SU-DHL-6 (cell line): ENCODE results near the gene MRFAP1.

ENCODE experiments used
- H2AFZ ChIP-seq: fragments of 200-600 bp; sonication (generic); 2 replicates; pipeline ENCODE4 v1.6.1; 2014; ENCODE audit warnings: low read depth, mild to moderate bottlenecking, moderate library complexity, mixed read lengths, antibody characterized with exemption, low read length; ENCODE audit not compliant: severe bottlenecking
- H3F3A ChIP-seq: fragments of 200-600 bp; shearing (Covaris generic); 2 replicates; pipeline ENCODE4 v1.6.0; 2016; ENCODE audit warnings: antibody characterized with exemption, mild to moderate bottlenecking; ENCODE audit not compliant: insufficient read depth
- H3K27ac ChIP-seq: fragments of 200-600 bp; sonication (generic); 2 replicates; pipeline ENCODE4 v1.5.1; 2016; ENCODE audit warnings: low read depth, mild to moderate bottlenecking, low read length, moderate library complexity, mixed read lengths
- H3K27me3 ChIP-seq: fragments of 200-600 bp; sonication (generic), shearing (Covaris generic); 2 replicates; pipeline ENCODE4 v1.6.0; 2014; ENCODE audit warnings: mild to moderate bottlenecking, low read length
- H3K36me3 ChIP-seq: fragments of 200-600 bp; sonication (generic); 2 replicates; pipeline ENCODE4 v1.6.1; 2014; ENCODE audit warnings: mild to moderate bottlenecking, low read length, mixed read lengths
- H3K4me2 ChIP-seq: fragments of 300-600, 200-600 bp; shearing (Covaris generic), sonication (generic); 2 replicates; pipeline ENCODE4 v1.6.0; 2014; ENCODE audit warnings: low read length, low read depth, mild to moderate bottlenecking; ENCODE audit not compliant: poor library complexity, severe bottlenecking
- H3K4me3 ChIP-seq: fragments of 200-600 bp; sonication (generic); 2 replicates; pipeline ENCODE4 v1.5.1; 2014; ENCODE audit warnings: antibody characterized with exemption, low read length, mild to moderate bottlenecking, mixed read lengths; ENCODE audit not compliant: insufficient read depth, poor library complexity, severe bottlenecking
- H3K79me2 ChIP-seq: fragments of 200-600 bp; sonication (generic); 2 replicates; pipeline ENCODE4 v1.6.1; 2014; ENCODE audit warnings: mild to moderate bottlenecking, low read length, moderate library complexity; ENCODE audit not compliant: insufficient read depth
- H3K9ac ChIP-seq: fragments of 200-600 bp; sonication (generic); 2 replicates; pipeline ENCODE4 v1.7.0; 2014; ENCODE audit warnings: mild to moderate bottlenecking, low read length
- H3K9me2 ChIP-seq: fragments of 200-600 bp; sonication (generic); replicated peaks from 2 replicates; pipeline ENCODE4 v1.6.1; 2014; ENCODE audit warnings: low read length; ENCODE audit not compliant: insufficient read depth
- H3K9me3 ChIP-seq: fragments of 200-600 bp; sonication (generic); 2 replicates; pipeline ENCODE4 v1.6.1; 2014; ENCODE audit warnings: low read length, mixed read lengths; ENCODE audit not compliant: insufficient read depth
- H4K20me1 ChIP-seq: fragments of 200-600 bp; sonication (generic); 2 replicates; pipeline ENCODE4 v1.6.1; 2014; ENCODE audit warnings: low read depth, mild to moderate bottlenecking, antibody characterized with exemption, low read length, moderate library complexity, mixed read lengths
- CTCF ChIP-seq: fragments of 200-600 bp; sonication (generic); IDR thresholded peaks from one replicate; pipeline ENCODE4 v1.5.1; 2017; ENCODE audit warnings: antibody characterized with exemption, mild to moderate bottlenecking, low read length, moderate library complexity; ENCODE audit not compliant: insufficient read depth, poor library complexity, severe bottlenecking
- EZH2phosphoT487 ChIP-seq: fragments of 200-600 bp; sonication (generic), shearing (Covaris generic); conservative IDR thresholded peaks from 2 replicates; pipeline ENCODE4 v1.6.1; 2018; ENCODE audit warnings: mild to moderate bottlenecking, antibody characterized with exemption, low read length, moderate library complexity, mixed read lengths

MRFAP1 gene

GRCh38 chr4:6607368-6608055 is 33.0 kb upstream of the MRFAP1 start:
- Histone ChIP-seq H3F3A (no peaks in the 10 kb centered on the region), H3K4me3 (no peak overlapping the region), H3K27ac (no peak overlapping the region), H2AFZ (no peak overlapping the region), H3K27me3 (no peaks in the 10 kb centered on the region), H3K4me2 (no peak overlapping the region), H3K79me2 (no peaks in the 10 kb centered on the region), H3K9me3 (no peaks in the 10 kb centered on the region), H3K9ac (no peak overlapping the region), H3K9me2 (no peaks in the 10 kb centered on the region), H3K36me3 (0 out of 2 replicates have a peak, but pooled peaks cover 3% of the 10 kb centered on the region), H4K20me1 (no peaks in the 10 kb centered on the region)
- TF ChIP-seq CTCF = no peak
- TF ChIP-seq EZH2phosphoT487 = no peak

GRCh38 chr4:6608758-6609414 is 31.6 kb upstream of the MRFAP1 start:
- Histone ChIP-seq H3K79me2 (no peaks in the 10 kb centered on the region), H3F3A (no peaks in the 10 kb centered on the region), H3K36me3 (0 out of 2 replicates have a peak, but pooled peaks cover 3% of the 10 kb centered on the region), H4K20me1 (no peaks in the 10 kb centered on the region), H3K9me3 (no peaks in the 10 kb centered on the region), H3K27me3 (no peaks in the 10 kb centered on the region), H2AFZ (no peak overlapping the region), H3K9me2 (no peaks in the 10 kb centered on the region), H3K4me3 (no peak overlapping the region), H3K9ac (no peak overlapping the region), H3K4me2 (no peak overlapping the region), H3K27ac (no peak overlapping the region)
- TF ChIP-seq CTCF (no peak), EZH2phosphoT487 (no peak)

- H3K9me3 ChIP-seq = no peaks in the 10 kb centered on the region
- no peaks in the 10 kb centered on the region for H3K9me2 ChIP-seq
- no peak overlapping the region for H3K9ac ChIP-seq
- no peak overlapping the region for H3K27ac ChIP-seq
- 0 out of 2 replicates have a peak, but pooled peaks cover 3% of the 10 kb centered on the region for H3K36me3 ChIP-seq
- H4K20me1 ChIP-seq = no peaks in the 10 kb centered on the region
- H3K79me2 ChIP-seq = no peaks in the 10 kb centered on the region
- TF ChIP-seq EZH2phosphoT487 = no peak
- no peak for TF ChIP-seq CTCF
- H3K4me2 ChIP-seq = no peak overlapping the region
- no peak overlapping the region for H3K4me3 ChIP-seq
- no peaks in the 10 kb centered on the region for H3K27me3 ChIP-seq
- H3F3A ChIP-seq = no peaks in the 10 kb centered on the region
- H2AFZ ChIP-seq = no peak overlapping the region
These were observed 30.9 kb upstream of the MRFAP1 start for GRCh38 chr4:6609415-6610079.
